ENCODE results near the gene NCK1. TPM values are rescaled to one million over a fixed set of nuclear protein-coding genes. Genes with fewer than 3 reads are reported as not detected.

The NCK1 gene
- total and polyA plus RNA-seq, 2 experiments from 2014 or later: 25.1 to 47.7 TPM

DNA sequence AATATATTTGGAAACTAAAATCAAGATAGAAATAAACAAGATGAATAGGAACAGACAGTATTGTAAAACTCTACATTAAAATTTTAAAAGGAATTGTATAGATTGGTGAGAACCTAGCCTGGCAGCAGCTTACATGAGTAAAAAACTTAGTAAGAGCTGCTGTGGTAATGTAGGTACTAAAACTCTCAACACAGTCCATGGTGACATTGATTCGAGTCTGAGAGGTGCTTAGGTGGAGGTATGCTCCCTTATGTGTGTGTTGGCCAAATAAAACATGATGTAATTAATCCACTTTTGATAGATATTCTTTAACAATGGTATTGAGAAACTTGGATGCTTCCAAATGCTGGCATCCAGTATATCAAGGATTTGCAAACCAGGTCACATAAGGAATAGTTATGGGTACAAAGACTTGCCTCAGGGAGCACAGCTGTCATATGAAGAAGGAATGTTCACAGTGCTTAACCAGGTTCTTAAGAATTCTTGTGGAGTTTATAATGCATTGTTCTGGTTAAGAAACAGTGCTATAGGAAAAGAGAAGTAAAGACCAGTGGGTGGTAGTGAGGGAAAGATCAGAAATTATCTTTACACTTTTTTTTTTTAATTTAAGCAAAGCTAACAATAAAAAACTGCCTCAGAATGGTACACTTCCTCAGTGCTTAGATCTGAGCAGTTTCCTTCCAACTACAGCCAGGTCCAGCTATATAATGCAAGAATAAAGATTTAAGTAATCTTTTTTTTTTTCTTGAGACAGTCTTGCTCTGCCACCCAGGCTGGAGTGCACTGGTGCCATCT, 71.2 kb downstream of the NCK1 start:
- Histone ChIP-seq H4K20me1 (ENCODE audit: insufficient read depth, poor library complexity, severe bottlenecking) (no peaks in the 10 kb centered on the region), H3K9me2 (replicated peaks; ENCODE audit: insufficient read depth) (no peaks in the 10 kb centered on the region), H3K9me3 (ENCODE audit: low read depth) (peaks cover 4% of the 10 kb centered on the region), H3K79me2 (peaks cover 43% of the 10 kb centered on the region), H3K36me3 (replicated peaks; ENCODE audit: insufficient read depth, low read depth) (no peaks in the 10 kb centered on the region), H2AFZ (no peak overlapping the region), H3K4me1 (ENCODE audit: insufficient read depth) (no peaks in the 10 kb centered on the region), H3K27me3 (no peaks in the 10 kb centered on the region), H3K4me2 (no peak overlapping the region), H3K4me3 (no peak overlapping the region), H3K27ac (no peak overlapping the region)
- WGBS (ENCODE audit: low lambda C conversion rate, missing lambda C conversion rate): 88% methylated on average over 1 of the region's 1 CpG
- DNase-seq (ENCODE audit: low spot score): no peak
- TF ChIP-seq EZH2phosphoT487 (IDR thresholded peaks at IDR 0.05; ENCODE audit: low read depth, severe bottlenecking, unreplicated experiment): no peak
- TF ChIP-seq EZH2 (IDR thresholded peaks at IDR 0.05; ENCODE audit: borderline replicate concordance): no peak
- TF ChIP-seq, protein P1, sequence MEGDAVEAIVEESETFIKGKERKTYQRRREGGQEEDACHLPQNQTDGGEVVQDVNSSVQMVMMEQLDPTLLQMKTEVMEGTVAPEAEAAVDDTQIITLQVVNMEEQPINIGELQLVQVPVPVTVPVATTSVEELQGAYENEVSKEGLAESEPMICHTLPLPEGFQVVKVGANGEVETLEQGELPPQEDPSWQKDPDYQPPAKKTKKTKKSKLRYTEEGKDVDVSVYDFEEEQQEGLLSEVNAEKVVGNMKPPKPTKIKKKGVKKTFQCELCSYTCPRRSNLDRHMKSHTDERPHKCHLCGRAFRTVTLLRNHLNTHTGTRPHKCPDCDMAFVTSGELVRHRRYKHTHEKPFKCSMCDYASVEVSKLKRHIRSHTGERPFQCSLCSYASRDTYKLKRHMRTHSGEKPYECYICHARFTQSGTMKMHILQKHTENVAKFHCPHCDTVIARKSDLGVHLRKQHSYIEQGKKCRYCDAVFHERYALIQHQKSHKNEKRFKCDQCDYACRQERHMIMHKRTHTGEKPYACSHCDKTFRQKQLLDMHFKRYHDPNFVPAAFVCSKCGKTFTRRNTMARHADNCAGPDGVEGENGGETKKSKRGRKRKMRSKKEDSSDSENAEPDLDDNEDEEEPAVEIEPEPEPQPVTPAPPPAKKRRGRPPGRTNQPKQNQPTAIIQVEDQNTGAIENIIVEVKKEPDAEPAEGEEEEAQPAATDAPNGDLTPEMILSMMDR (IDR thresholded peaks at IDR 0.05; ENCODE audit: poor library complexity): no peak

DNA sequence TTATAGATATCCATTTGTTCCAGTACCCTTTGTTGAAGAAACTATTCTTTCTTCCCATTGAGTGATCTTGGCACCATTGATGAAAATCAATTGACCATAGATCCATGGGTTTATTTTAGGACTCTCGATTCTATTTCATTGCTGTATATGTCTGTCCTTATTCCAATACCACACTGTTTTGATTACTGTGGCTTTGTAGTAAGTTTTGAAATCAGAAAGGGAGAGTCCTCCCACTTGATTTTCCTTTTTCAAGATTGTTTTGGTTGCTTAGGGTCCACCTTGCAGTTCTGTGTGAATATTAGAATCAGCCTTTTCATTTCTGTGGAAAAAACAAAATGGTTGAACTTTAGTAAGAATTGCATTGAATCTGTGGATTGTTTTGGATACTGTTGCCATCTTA, 75.2 kb downstream of the NCK1 start:
- H3K27me3 ChIP-seq: no peaks in the 10 kb centered on the region
- no peak overlapping the region for H2AFZ ChIP-seq
- no peaks in the 10 kb centered on the region for H4K20me1 ChIP-seq (ENCODE audit: insufficient read depth, poor library complexity, severe bottlenecking)
- no peaks in the 10 kb centered on the region for H3K9me2 ChIP-seq (replicated peaks; ENCODE audit: insufficient read depth)
- DNase-seq (ENCODE audit: low spot score): no peak
- no peak overlapping the region for H3K27ac ChIP-seq
- no peak overlapping the region for H3K4me2 ChIP-seq
- 97% methylated on average over 1 of the region's 1 CpG for WGBS (ENCODE audit: low lambda C conversion rate, missing lambda C conversion rate)
- H3K9me3 ChIP-seq (ENCODE audit: low read depth): peaks cover 4% of the 10 kb centered on the region
- no peaks in the 10 kb centered on the region for H3K4me1 ChIP-seq (ENCODE audit: insufficient read depth)
- no peak overlapping the region for H3K4me3 ChIP-seq
- H3K36me3 ChIP-seq (replicated peaks; ENCODE audit: insufficient read depth, low read depth): no peaks in the 10 kb centered on the region
- no peak for TF ChIP-seq EZH2phosphoT487 (IDR thresholded peaks at IDR 0.05; ENCODE audit: low read depth, severe bottlenecking, unreplicated experiment)
- H3K79me2 ChIP-seq: peaks cover 62% of the 10 kb centered on the region

DNA sequence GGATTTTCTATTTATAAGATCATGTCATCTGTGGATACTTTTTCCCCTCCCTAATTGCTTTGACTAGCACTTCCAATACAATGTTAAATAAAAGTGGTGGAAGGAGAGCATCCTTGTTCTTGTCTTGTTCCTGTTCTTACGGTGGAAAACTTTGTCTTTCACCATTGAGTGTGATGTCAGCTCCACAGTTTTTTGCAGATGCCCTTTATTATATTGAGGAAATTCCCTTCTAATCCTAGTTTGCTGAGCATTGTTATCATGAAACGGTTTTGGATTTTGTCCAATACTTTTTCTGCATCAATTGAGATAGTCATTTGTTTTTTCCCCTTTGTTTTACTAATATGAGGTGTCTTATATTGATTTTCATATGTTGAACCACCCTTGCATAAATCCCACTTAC, 75.8 kb downstream of the NCK1 start:
- 81% methylated on average over 2 of the region's 2 CpGs for WGBS (ENCODE audit: low lambda C conversion rate, missing lambda C conversion rate)
- Histone ChIP-seq H3K79me2 (peaks cover 69% of the 10 kb centered on the region), H3K9me2 (replicated peaks; ENCODE audit: insufficient read depth) (no peaks in the 10 kb centered on the region), H2AFZ (no peak overlapping the region), H3K27me3 (no peaks in the 10 kb centered on the region), H4K20me1 (ENCODE audit: insufficient read depth, poor library complexity, severe bottlenecking) (no peaks in the 10 kb centered on the region), H3K27ac (no peak overlapping the region), H3K9me3 (ENCODE audit: low read depth) (peaks cover 4% of the 10 kb centered on the region), H3K4me1 (ENCODE audit: insufficient read depth) (no peaks in the 10 kb centered on the region), H3K4me3 (no peak overlapping the region), H3K36me3 (replicated peaks; ENCODE audit: insufficient read depth, low read depth) (no peaks in the 10 kb centered on the region), H3K4me2 (no peak overlapping the region)
- TF ChIP-seq EZH2phosphoT487 (IDR thresholded peaks at IDR 0.05; ENCODE audit: low read depth, severe bottlenecking, unreplicated experiment) (no peak), EZH2 (IDR thresholded peaks at IDR 0.05; ENCODE audit: borderline replicate concordance) (no peak)
- TF ChIP-seq, protein P1 (IDR thresholded peaks at IDR 0.05; ENCODE audit: poor library complexity): no peak
- no peak for DNase-seq (ENCODE audit: low spot score)

DNA sequence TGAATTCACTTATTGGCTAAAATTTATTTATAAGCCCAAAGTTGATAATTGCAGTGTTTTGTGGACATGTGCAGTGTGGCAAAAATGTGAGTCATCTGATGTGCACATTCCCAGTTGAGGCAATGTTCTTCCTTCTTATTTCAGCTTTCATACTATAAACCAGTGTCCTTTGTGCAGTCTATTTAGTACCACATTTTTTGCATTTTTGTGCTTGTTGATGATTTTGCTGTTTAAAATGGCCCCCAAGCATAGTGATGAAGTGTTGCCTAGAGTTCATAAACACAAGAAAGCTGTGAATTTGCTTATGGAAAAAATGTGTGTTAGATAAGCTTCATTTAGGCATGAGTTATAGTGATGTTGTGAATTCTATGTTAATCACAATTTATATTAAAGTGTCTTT, 76.3 kb downstream of the NCK1 start:
- Histone ChIP-seq H3K4me2 (no peak overlapping the region), H3K27me3 (no peaks in the 10 kb centered on the region), H3K9me3 (ENCODE audit: low read depth) (peaks cover 4% of the 10 kb centered on the region), H3K36me3 (replicated peaks; ENCODE audit: insufficient read depth, low read depth) (no peaks in the 10 kb centered on the region), H3K9me2 (replicated peaks; ENCODE audit: insufficient read depth) (no peaks in the 10 kb centered on the region), H3K4me3 (no peak overlapping the region), H4K20me1 (ENCODE audit: insufficient read depth, poor library complexity, severe bottlenecking) (no peaks in the 10 kb centered on the region), H3K27ac (no peak overlapping the region), H3K4me1 (ENCODE audit: insufficient read depth) (no peaks in the 10 kb centered on the region), H3K79me2 (peaks cover 69% of the 10 kb centered on the region), H2AFZ (no peak overlapping the region)
- TF ChIP-seq EZH2phosphoT487 (IDR thresholded peaks at IDR 0.05; ENCODE audit: low read depth, severe bottlenecking, unreplicated experiment): no peak
- TF ChIP-seq, protein P1 (IDR thresholded peaks at IDR 0.05; ENCODE audit: poor library complexity): no peak
- no peak for TF ChIP-seq EZH2 (IDR thresholded peaks at IDR 0.05; ENCODE audit: borderline replicate concordance)
- DNase-seq (ENCODE audit: low spot score): no peak

All from hepatocyte (in vitro differentiated cells).